ENCODE measurements around the gene CARD11.

CARD11 gene
- 185 to 253 reads per million in 2 donors for total RNA-seq

- peak; percentile 23 to 85 (median 54) for DNase-seq
Observed at GRCh38 chr7:3043544-3044371, at the start of gene CARD11. CARD11 (minus strand) TSS chr7:3043867; CDS start chr7:2958506, 85,361 bp downstream.

DNA sequence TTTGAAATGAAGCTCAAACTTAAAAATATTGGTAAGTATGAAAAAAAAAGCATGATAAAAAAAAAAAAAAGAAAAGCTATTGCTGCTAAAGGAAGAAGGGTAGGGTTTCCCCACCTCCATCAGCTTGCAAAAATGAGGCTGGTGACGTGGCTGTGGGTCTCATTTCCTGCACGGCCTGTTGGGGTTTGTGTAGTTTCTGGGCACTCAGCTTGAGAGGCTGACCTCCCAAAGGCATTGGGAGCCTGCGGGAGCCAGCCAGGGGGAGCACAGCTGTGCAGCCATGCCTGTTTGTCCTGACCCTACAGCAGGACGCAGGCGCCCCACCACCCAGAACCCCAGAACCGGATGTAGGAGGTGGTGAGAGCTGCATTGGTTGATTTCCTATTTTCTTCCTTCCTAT lies 48.8 kb upstream of the CARD11 start:
- peak; percentile 23 to 94 (median 50) for DNase-seq

GRCh38 chr7:3091631-3092030 lies 48.0 kb upstream of the CARD11 start:
- no peak for DNase-seq

DNA sequence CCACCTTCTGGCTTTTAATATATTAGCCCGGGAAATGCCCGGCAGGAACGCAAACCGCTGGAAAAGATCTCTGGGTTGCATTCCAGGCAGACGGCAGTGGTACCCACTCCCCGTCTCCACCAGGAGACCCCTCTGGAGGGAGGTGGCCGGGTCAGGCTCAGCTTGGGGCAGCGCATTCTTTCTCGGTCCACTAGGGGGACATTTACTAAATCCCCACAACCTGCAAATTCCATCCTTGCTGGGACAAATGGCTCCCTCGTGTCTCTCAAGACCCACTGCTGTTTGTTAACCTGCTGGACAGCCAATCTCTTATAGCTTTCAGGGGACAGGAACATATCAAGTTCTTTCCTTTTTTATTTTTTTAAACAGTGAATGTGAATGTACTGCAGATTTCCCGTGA lies 45.8 kb upstream of the CARD11 start:
- no peak for DNase-seq

DNA sequence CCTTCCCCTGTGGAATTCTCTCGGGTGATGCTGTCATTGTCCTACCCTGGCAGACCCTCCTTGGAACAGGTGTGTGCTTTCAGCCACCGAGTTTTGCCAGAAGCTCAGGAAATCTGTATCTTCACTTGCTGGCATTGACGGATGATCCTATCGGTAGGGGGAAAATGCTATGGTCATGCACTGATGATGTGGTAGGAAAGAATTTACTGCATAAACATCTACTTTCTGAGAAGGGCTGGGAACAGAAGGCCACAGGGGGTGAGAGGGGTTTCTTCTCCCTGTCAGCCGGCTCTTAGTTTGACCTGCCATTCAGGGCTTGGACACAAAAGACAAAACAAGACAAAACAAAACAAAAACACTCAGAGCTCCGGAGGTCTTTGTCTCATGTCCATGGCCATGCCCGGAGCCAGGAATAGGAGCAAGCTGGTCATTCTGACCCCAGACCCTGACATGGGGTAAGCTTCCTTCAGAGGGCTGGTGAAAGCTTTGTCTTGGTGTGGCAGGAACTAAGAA lies 43.6 kb upstream of the CARD11 start:
- DNase-seq: no peak

DNA sequence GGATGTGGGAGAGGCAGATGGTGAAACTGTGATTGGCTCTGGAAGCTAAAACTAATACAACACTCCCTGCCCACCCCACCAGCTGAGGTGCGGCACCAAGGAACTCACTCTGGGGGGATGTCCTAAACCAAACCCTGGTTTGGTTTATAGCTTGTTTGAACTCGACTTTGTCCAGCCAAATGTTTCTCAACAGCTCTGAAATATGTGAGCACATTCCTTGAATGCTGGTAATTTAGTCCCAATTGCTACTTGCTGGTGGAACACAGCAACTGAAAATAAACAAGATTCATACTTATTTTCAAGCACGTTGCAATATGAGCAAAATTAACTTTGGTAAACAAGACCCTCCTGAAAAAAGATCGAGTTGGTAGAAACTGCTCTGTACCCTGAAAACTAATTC lies 39.7 kb upstream of the CARD11 start:
- no peak for DNase-seq

DNA sequence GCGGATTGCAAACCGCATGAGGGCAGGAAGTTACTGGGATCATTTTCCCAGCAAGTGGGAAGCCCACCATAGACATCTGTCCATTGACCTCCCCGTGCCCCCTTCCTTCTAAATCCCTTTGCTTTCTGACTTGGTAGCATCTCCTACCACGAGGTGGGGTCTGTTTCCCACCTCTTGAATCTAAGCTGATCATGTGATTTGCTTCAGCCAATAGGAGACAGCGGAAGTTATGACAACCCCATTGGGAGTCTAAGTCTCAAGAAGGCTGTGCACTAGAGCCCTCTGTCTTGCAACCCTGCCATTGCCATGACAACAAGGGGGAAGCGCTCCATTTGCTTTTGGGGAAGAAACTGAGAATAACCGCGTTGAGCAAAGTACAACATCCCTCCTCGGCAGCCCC lies 39.2 kb upstream of the CARD11 start:
- DNase-seq: no peak

GRCh38 chr7:3082386-3082785 lies 38.7 kb upstream of the CARD11 start:
- no peak for DNase-seq

DNA sequence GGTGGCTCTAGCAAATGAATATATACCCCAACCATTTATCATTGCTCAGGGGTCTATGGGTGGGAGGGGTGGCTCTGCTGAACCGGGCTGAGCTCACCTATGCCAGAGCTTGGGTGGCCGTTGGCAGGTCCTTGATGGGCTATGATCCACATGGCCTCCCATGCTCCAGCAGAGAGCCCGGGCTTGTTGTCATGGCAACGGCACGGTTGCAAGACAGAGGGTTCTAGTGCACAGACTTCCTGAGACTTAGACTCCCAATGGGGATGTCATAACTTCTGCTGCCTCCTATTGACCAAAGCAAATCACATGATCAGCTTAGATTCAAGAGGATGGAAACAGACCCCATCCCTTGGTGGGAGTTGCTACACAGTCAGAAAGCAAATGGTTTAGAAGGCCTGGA lies 36.4 kb upstream of the CARD11 start:
- no peak for DNase-seq

- DNase-seq: no peak
Observed at GRCh38 chr7:3078514-3078913, 34.8 kb upstream of the CARD11 start.

- no peak for DNase-seq
Observed at GRCh38 chr7:3076700-3077099, 33.0 kb upstream of the CARD11 start.

GRCh38 chr7:3076163-3076562 lies 32.5 kb upstream of the CARD11 start:
- no peak for DNase-seq

- DNase-seq: no peak
Observed at GRCh38 chr7:3075441-3075840, 31.8 kb upstream of the CARD11 start.

GRCh38 chr7:3074459-3074821 lies 30.8 kb upstream of the CARD11 start:
- DNase-seq: no peak

DNA sequence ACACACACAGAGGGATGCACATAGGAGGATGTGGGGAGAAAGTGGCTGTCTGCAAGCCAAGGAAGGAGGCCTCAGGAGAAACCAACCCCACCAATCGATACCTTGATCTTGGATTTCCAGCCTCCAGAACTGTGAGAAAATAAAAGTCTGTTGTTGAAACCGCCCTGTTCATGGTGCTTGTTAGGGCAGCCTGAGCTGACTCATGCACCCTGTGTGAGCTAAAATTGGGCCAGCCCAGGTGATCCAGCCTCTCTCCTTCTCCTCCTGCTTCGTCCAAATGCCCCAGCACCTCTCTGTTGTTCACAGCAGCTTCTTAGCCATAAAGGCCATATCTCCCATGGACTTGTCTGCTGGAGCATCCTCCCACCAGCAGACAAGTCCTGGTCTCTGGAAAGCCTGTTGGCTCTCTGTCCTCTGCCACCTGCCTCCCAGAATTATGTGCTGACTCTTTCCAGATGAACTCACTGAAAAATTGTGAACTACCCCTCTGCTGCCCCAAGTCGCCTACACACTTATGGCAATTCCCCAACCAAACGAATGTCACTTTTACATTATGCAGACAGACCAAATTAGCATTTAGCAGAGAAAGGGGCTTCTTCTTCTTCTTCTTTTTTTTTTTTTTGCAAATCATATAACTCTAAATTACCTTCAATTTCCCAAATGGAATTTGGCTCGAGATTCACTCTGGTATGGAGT lies 30.2 kb upstream of the CARD11 start:
- no peak for DNase-seq

- DNase-seq: no peak
Observed at GRCh38 chr7:3070908-3071307, 27.2 kb upstream of the CARD11 start.

DNA sequence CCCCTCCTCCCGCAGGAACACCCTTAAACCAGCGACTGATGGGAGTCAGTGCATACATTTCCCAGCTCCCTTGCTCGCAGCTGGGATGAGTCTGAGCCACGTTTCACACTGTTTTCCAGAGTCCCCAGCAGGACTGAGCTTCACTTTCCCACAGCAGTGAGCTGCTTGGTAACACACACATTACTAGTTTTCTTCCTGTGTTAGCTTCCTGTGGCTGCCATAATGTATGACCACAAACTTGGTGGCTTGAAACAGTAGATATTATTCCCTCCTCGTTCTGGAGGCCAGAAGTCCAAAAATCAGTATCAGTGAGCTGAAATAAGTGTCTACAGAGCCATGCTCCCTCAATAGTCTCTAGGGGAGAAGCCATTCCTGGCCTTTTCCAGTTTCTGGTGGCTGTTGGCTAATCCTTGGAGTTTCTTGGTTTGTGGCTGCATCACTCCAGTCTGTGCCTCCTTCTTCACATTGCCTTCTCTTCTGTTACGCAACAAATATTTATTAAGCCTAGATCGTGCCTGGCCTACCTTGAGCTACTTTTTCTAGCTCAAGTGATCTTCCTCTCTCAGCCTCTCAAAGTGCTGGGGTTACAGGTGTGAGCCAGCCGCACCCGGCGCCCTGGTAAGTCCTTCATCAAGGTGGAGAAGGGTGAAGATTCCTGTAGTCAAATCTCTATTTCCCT lies 26.2 kb upstream of the CARD11 start:
- peak in 2 of 5 experiments; percentile 38 to 41 for DNase-seq

DNA sequence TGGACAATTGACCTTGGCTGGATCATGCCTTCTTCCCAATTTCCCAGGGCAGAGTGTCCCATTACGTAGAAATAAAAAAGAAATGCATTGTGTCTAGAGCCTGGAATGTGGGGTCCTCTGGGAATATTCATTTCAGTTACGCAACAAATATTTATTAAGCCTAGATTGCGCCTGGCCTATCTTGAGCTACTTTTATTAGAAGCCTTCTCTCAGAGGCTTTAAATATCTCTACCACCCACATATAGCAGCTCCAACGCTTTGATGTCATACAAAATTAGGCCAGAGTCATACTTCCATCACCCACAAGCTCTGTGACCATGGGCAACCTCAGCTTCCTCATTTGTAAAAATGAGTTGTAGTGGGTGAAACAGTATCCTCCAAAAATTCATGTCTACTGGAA lies 24.9 kb upstream of the CARD11 start:
- peak in 2 of 5 experiments; percentile 20 to 45 for DNase-seq

- peak in 1 of 5 experiments; percentile 29 for DNase-seq
Observed at GRCh38 chr7:3067606-3068380, 24.1 kb upstream of the CARD11 start.

DNA sequence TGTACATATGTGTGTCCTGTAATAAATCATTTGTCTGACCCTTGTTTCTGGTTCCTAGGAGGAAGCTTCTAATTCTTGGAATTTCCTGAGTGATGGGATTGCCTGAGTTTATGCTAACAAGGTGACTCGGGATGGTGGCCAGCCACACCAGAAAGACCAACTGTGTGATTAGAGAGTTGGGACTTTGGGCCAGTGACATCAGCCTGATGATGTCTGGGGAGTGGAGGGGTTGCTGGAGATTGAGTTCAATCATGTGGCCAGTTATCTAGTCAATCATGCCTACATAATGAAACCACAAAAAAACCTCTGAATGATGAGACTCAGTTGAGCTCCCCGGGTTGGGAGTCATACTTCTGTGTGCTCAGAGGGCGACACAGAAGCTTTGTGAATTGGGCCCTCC lies 23.5 kb upstream of the CARD11 start:
- DNase-seq: peak in 2 of 5 experiments; percentile 32 to 85

DNA sequence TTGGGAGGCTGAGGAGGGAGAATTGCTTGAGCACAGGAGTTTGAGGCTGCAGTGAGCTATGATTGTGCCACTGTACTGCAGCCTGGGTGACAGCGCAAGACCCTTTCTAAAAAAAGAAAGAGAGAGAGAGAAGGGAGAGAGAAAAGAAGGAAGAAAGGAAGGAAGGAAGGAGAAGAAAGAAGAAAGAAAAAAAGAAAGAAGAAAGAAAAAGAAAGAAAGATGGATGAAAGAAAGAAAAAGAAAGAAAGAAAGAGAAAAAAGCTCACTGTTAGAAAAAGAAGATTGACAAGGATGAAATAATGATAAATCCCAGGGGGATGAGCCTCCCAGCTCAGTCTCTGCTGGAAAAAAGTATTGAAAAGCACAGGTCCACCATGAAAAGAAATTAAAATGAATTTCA lies 22.8 kb upstream of the CARD11 start:
- DNase-seq: no peak

GRCh38 chr7:3065724-3066143 lies 22.1 kb upstream of the CARD11 start:
- DNase-seq: peak; percentile 33 to 77 (median 46)

Data from T-helper 2 cell (primary cell).